Esophagus (tissue), 2 donors: ENCODE results near the gene ASB5. TPM values are rescaled to one million over a fixed set of nuclear protein-coding genes. Genes with fewer than 3 reads are reported as not detected.
"Not testable (repeated sequence)": the region's sequence is repeated elsewhere in the genome, so short reads cannot be mapped to it uniquely, and the experiment has no call there.

Experiments
- H3K27ac ChIP-seq, 2 donors: one replicate each; pipeline ENCODE4 v1.5.1; 2013; ENCODE audit warnings: low read depth in 2 of 2, mild to moderate bottlenecking in 2 of 2, inconsistent platforms in 1 of 2, low read length in 1 of 2, moderate library complexity in 1 of 2
- H3K27me3 ChIP-seq, 2 donors: one replicate each; pipeline ENCODE4 v1.6.1; 2013; ENCODE audit warnings: low read length in 2 of 2, control low read depth in 1 of 2, mild to moderate bottlenecking in 1 of 2; ENCODE audit not compliant: insufficient read depth in 2 of 2, control insufficient read depth in 1 of 2
- H3K36me3 ChIP-seq, 2 donors: one replicate each; pipeline ENCODE4 v1.6.1; 2013; ENCODE audit warnings: low read length in 1 of 2; ENCODE audit not compliant: control insufficient read depth in 2 of 2, insufficient read depth in 2 of 2
- H3K4me1 ChIP-seq, 2 donors: one replicate each; pipeline ENCODE4 v1.6.1; 2013; ENCODE audit warnings: low read length in 1 of 2; ENCODE audit not compliant: control insufficient read depth in 2 of 2, insufficient read depth in 2 of 2
- H3K4me3 ChIP-seq, 2 donors: one replicate each; pipeline ENCODE4 v1.5.1; 2013; ENCODE audit warnings: low read length in 2 of 2, mild to moderate bottlenecking in 2 of 2, low read depth in 1 of 2, moderate library complexity in 1 of 2
- H3K9me3 ChIP-seq, 2 donors: one replicate each; pipeline ENCODE4 v1.6.1; 2013; ENCODE audit warnings: mild to moderate bottlenecking in 2 of 2, low read depth in 1 of 2, low read length in 1 of 2, moderate library complexity in 1 of 2; ENCODE audit not compliant: control insufficient read depth in 2 of 2, insufficient read depth in 1 of 2
- WGBS, 2 donors: extraction: QIAGEN DNeasy Blood & Tissue Kit; methylation state at CpG; one replicate each; pipeline ENCODE4 v1.1.7; 2013; 5-methylcytosine and 5-hydroxymethylcytosine counted together
- polyA plus RNA-seq, 2 donors: library from polyadenylated mRNA; stranded (reverse); fragments of 200-250 nt; gene quantifications; one replicate each; pipeline ENCODE4 v1.2.3, GENCODE V29; 2013
- donor health status: healthy with polysubstance abuse.
- donor health status: Bipolar disorder and iron deficiency.

ASB5 gene
- polyA plus RNA-seq, 2 donors: 0.94 to 2.1 TPM

GRCh38 chr4:176300565-176300964, 31.5 kb upstream of the ASB5 start:
- no peak overlapping the region for H3K27ac ChIP-seq
- H3K27me3 ChIP-seq: no peaks in the 10 kb centered on the region

GRCh38 chr4:176300036-176300435, 31.0 kb upstream of the ASB5 start:
- H3K36me3 ChIP-seq: no peaks in the 10 kb centered on the region
- H3K27ac ChIP-seq: no peak overlapping the region
- no peaks in the 10 kb centered on the region for H3K27me3 ChIP-seq
- H3K9me3 ChIP-seq: no peaks in the 10 kb centered on the region
- H3K4me1 ChIP-seq: no peaks in the 10 kb centered on the region
- WGBS, 2 donors: 85 to 90% methylated on average over 8 to 9 of the region's 9 CpGs
- no peak overlapping the region for H3K4me3 ChIP-seq

More at GRCh38 chr4:176300565-176300964, 31.5 kb upstream of the ASB5 start:
- H3K9me3 ChIP-seq: no peaks in the 10 kb centered on the region
- H3K4me1 ChIP-seq: no peaks in the 10 kb centered on the region
- H3K4me3 ChIP-seq: no peak overlapping the region
- no peaks in the 10 kb centered on the region for H3K36me3 ChIP-seq

- Histone ChIP-seq H3K27ac (no peak overlapping the region), H3K36me3 (no peaks in the 10 kb centered on the region), H3K9me3 (no peaks in the 10 kb centered on the region), H3K4me3 (no peak overlapping the region), H3K4me1 (no peaks in the 10 kb centered on the region), H3K27me3 (no peaks in the 10 kb centered on the region)
- WGBS, 2 donors: 78 to 84% methylated on average over 6 of the region's 6 CpGs
Measured at GRCh38 chr4:176298664-176299063, 29.6 kb upstream of the ASB5 start.

GRCh38 chr4:176295907-176296306, 26.9 kb upstream of the ASB5 start:
- not testable (repeated sequence) for H3K27me3 ChIP-seq, H3K27ac ChIP-seq, H3K36me3 ChIP-seq, H3K9me3 ChIP-seq, H3K4me1 ChIP-seq, H3K4me3 ChIP-seq
- WGBS, 2 donors: 63 to 65% methylated on average over 5 of the region's 5 CpGs

GRCh38 chr4:176293660-176294059, 24.6 kb upstream of the ASB5 start:
- no peak overlapping the region for H3K27ac ChIP-seq
- 71 to 86% methylated on average over 1 of the region's 1 CpG for WGBS, 2 donors
- no peaks in the 10 kb centered on the region for H3K9me3 ChIP-seq
- H3K27me3 ChIP-seq: no peaks in the 10 kb centered on the region
- H3K4me1 ChIP-seq: no peaks in the 10 kb centered on the region
- H3K36me3 ChIP-seq: no peaks in the 10 kb centered on the region
- no peak overlapping the region for H3K4me3 ChIP-seq

- H3K4me1 ChIP-seq: no peaks in the 10 kb centered on the region
- H3K27me3 ChIP-seq: no peaks in the 10 kb centered on the region
- no peak overlapping the region for H3K27ac ChIP-seq
- H3K9me3 ChIP-seq: no peaks in the 10 kb centered on the region
- WGBS, 2 donors: 84 to 97% methylated on average over 1 of the region's 1 CpG
- H3K4me3 ChIP-seq: no peak overlapping the region
- no peaks in the 10 kb centered on the region for H3K36me3 ChIP-seq
Measured at GRCh38 chr4:176292920-176293319, 23.9 kb upstream of the ASB5 start.

GRCh38 chr4:176291748-176292147, 22.7 kb upstream of the ASB5 start:
- H3K27ac ChIP-seq: no peak overlapping the region
- H3K4me1 ChIP-seq: no peaks in the 10 kb centered on the region
- H3K4me3 ChIP-seq: no peak overlapping the region
- WGBS, 2 donors: 79 to 80% methylated on average over 3 of the region's 3 CpGs
- no peaks in the 10 kb centered on the region for H3K9me3 ChIP-seq
- no peaks in the 10 kb centered on the region for H3K36me3 ChIP-seq
- H3K27me3 ChIP-seq: no peaks in the 10 kb centered on the region

- Histone ChIP-seq H3K27me3 (no peaks in the 10 kb centered on the region), H3K36me3 (no peaks in the 10 kb centered on the region), H3K4me1 (no peaks in the 10 kb centered on the region), H3K9me3 (no peaks in the 10 kb centered on the region), H3K4me3 (no peak overlapping the region), H3K27ac (no peak overlapping the region)
- 89 to 92% methylated on average over 3 of the region's 3 CpGs for WGBS, 2 donors
Measured at GRCh38 chr4:176290520-176290919, 21.5 kb upstream of the ASB5 start.

GRCh38 chr4:176289561-176289960, 20.5 kb upstream of the ASB5 start:
- Histone ChIP-seq H3K4me1 (no peaks in the 10 kb centered on the region), H3K4me3 (no peak overlapping the region), H3K36me3 (no peaks in the 10 kb centered on the region), H3K27ac (no peak overlapping the region), H3K9me3 (no peaks in the 10 kb centered on the region), H3K27me3 (no peaks in the 10 kb centered on the region)
- WGBS, 2 donors: 83 to 88% methylated on average over 6 of the region's 6 CpGs

GRCh38 chr4:176288020-176288419, 19.0 kb upstream of the ASB5 start:
- no peaks in the 10 kb centered on the region for H3K4me1 ChIP-seq
- H3K36me3 ChIP-seq: no peaks in the 10 kb centered on the region
- no peaks in the 10 kb centered on the region for H3K27me3 ChIP-seq
- no peaks in the 10 kb centered on the region for H3K9me3 ChIP-seq
- no peak overlapping the region for H3K4me3 ChIP-seq
- no peak overlapping the region for H3K27ac ChIP-seq
